ENCODE measurements around the gene BAG5.

BAG5 gene

GRCh38 chr14:103545915-103546651 lies 16.4 kb downstream of the BAG5 start:
- DNase-seq, result no peak

GRCh38 chr14:103545219-103545914 lies 17.1 kb downstream of the BAG5 start:
- no peak for DNase-seq

- no peak for DNase-seq
These were observed 17.9 kb downstream of the BAG5 start for GRCh38 chr14:103544388-103545218.

GRCh38 chr14:103543721-103544387 lies 18.6 kb downstream of the BAG5 start:
- DNase-seq, result no peak

GRCh38 chr14:103543140-103543539 lies 19.3 kb downstream of the BAG5 start:
- no peak for DNase-seq

GRCh38 chr14:103542605-103543088 lies 19.8 kb downstream of the BAG5 start:
- DNase-seq, result no peak

GRCh38 chr14:103541709-103542604 lies 20.5 kb downstream of the BAG5 start:
- no peak for DNase-seq

GRCh38 chr14:103540821-103541708 lies 21.4 kb downstream of the BAG5 start:
- no peak for DNase-seq

GRCh38 chr14:103539056-103539825 lies 23.2 kb downstream of the BAG5 start:
- DNase-seq, result no peak

- no peak for DNase-seq
These were observed 24.0 kb downstream of the BAG5 start for GRCh38 chr14:103538291-103539055.

- no peak for DNase-seq
These were observed 25.1 kb downstream of the BAG5 start for GRCh38 chr14:103537175-103537990.

GRCh38 chr14:103536693-103537092 lies 25.8 kb downstream of the BAG5 start:
- no peak for DNase-seq

GRCh38 chr14:103535891-103536565 lies 26.4 kb downstream of the BAG5 start:
- DNase-seq, result no peak

- DNase-seq, result no peak
These were observed 27.2 kb downstream of the BAG5 start for GRCh38 chr14:103535081-103535890.

- DNase-seq, result no peak
These were observed 27.8 kb downstream of the BAG5 start for GRCh38 chr14:103534576-103535061.

GRCh38 chr14:103533999-103534575 lies 28.4 kb downstream of the BAG5 start:
- no peak for DNase-seq
